Endothelial cell of umbilical vein (primary cell): Measurements from ENCODE around the gene ZMYND11. TPM values are rescaled to one million over a fixed set of nuclear protein-coding genes. Genes with fewer than 3 reads are reported as not detected.

Source experiments
- BruUV-seq: library from RNA; stranded (reverse); fragments of 400-500 nt; replicated peaks from 2 replicates; lab custom pipeline; 2021; lab: Mats Ljungman, UMichigan
- CTCF ChIA-PET: fragments of 300-600, 350-600 bp; sonication (Branson Sonifier 250); formaldehyde crosslinking; loops from one replicate; lab custom pipeline; 2021; ENCODE audit warnings: antibody characterized with exemption, inconsistent platforms; lab: Charles Lee
- POLR2A ChIA-PET: fragments of 300-600, 350-600 bp; sonication (Branson Sonifier 250); formaldehyde crosslinking; loops from one replicate; lab custom pipeline; 2021; ENCODE audit warnings: antibody characterized with exemption, inconsistent platforms; lab: Charles Lee
- DNase-seq: peaks from one replicate; pipeline ENCODE4 v3.0.0-alpha.2; 2011; ENCODE audit warnings: low read depth, low spot score
- FAIRE-seq: peaks from 2 replicates; lab custom pipeline; 2011; peaks lifted over from hg19 to GRCh38; lab: Jason Lieb, UNC
- H2AFZ ChIP-seq: 2 replicates; pipeline ENCODE4 v1.6.0; 2012; ENCODE audit warnings: low read depth, low read length, control low read depth, inconsistent platforms
- H3K27ac ChIP-seq: 2 replicates; pipeline ENCODE4 v1.5.1; 2011; ENCODE audit warnings: low read depth, mild to moderate bottlenecking, control low read depth, low read length, moderate library complexity; ENCODE audit not compliant: insufficient read depth
- H3K27me3 ChIP-seq, 2 experiments: 2 replicates each; pipeline versions ENCODE4 v1.6.0 to v1.6.1; 2011; ENCODE audit warnings: low read length in 2 of 2, mixed read lengths in 1 of 2; ENCODE audit not compliant: control insufficient read depth in 2 of 2, insufficient read depth in 2 of 2
- H3K36me3 ChIP-seq, 2 experiments: 2 replicates in 1 of 2; 3 replicates in 1 of 2; pipeline ENCODE4 v1.5.1; 2011; ENCODE audit warnings: low read length in 2 of 2, mild to moderate bottlenecking in 1 of 2, moderate library complexity in 1 of 2; ENCODE audit not compliant: control insufficient read depth in 2 of 2, insufficient read depth in 2 of 2; ENCODE audit errors: extremely low read depth in 1 of 2
- H3K4me1 ChIP-seq: 3 replicates; pipeline ENCODE4 v1.5.1; 2011; ENCODE audit warnings: mild to moderate bottlenecking, low read length; ENCODE audit not compliant: control insufficient read depth, insufficient read depth; ENCODE audit errors: extremely low read depth
- H3K4me2 ChIP-seq: 2 replicates; pipeline ENCODE4 v1.6.1; 2011; ENCODE audit warnings: low read length, control low read depth, mixed read lengths; ENCODE audit not compliant: insufficient read depth
- H3K4me3 ChIP-seq, 3 experiments: fragments of 200-600 bp in 1 of 3; sonication (generic), shearing (Covaris generic) in 1 of 3; replicated peaks in 1 of 3; 2 replicates each; pipeline ENCODE4 v1.5.1; 2011 to 2016; ENCODE audit warnings: control low read depth in 3 of 3, low read length in 3 of 3, mild to moderate bottlenecking in 2 of 3, inconsistent platforms in 1 of 3, low read depth in 1 of 3, moderate library complexity in 1 of 3; ENCODE audit not compliant: insufficient read depth in 1 of 3
- H3K79me2 ChIP-seq: 2 replicates; pipeline ENCODE4 v1.6.0; 2012; ENCODE audit warnings: low read length, inconsistent platforms; ENCODE audit not compliant: control insufficient read depth, insufficient read depth
- H3K9ac ChIP-seq: replicated peaks from 2 replicates; pipeline ENCODE3; 2011; ENCODE audit warnings: low read length, control low read depth; ENCODE audit not compliant: insufficient read depth; ENCODE audit errors: extremely low read depth
- H3K9me1 ChIP-seq: replicated peaks from 3 replicates; pipeline ENCODE4 v1.6.0; 2011; ENCODE audit warnings: mild to moderate bottlenecking, low read length; ENCODE audit not compliant: control insufficient read depth, insufficient read depth; ENCODE audit errors: extremely low read depth
- H3K9me3 ChIP-seq: replicated peaks from 2 replicates; pipeline ENCODE4 v1.5.1; 2012; ENCODE audit warnings: low read length, inconsistent platforms; ENCODE audit not compliant: control insufficient read depth, insufficient read depth
- H4K20me1 ChIP-seq: replicated peaks from 2 replicates; pipeline ENCODE3; 2011; ENCODE audit warnings: mild to moderate bottlenecking, low read length; ENCODE audit not compliant: control insufficient read depth, insufficient read depth; ENCODE audit errors: extremely low read depth
- EZH2 ChIP-seq: IDR thresholded peaks from 2 replicates; pipeline ENCODE4 v1.6.1; 2012; ENCODE audit warnings: borderline replicate concordance, low read depth, mild to moderate bottlenecking, moderate library complexity, low read length, inconsistent platforms; ENCODE audit not compliant: severe bottlenecking
- FOS ChIP-seq: IDR thresholded peaks from 2 replicates; pipeline ENCODE4 v1.6.1; 2011; ENCODE audit warnings: mild to moderate bottlenecking, low read length, moderate library complexity, borderline replicate concordance; ENCODE audit not compliant: insufficient read depth
- GATA2 ChIP-seq: IDR thresholded peaks from 2 replicates; pipeline ENCODE4 v1.7.0; 2011; ENCODE audit warnings: low read depth, mild to moderate bottlenecking, moderate library complexity, mixed read lengths, low read length; ENCODE audit not compliant: insufficient read length, insufficient read depth
- JUN ChIP-seq: IDR thresholded peaks from 2 replicates; pipeline ENCODE4 v1.6.1; 2011; ENCODE audit warnings: borderline replicate concordance, low read depth; ENCODE audit not compliant: insufficient read length, insufficient read depth
- MAX ChIP-seq: IDR thresholded peaks from 2 replicates; pipeline ENCODE4 v1.6.1; 2011; ENCODE audit not compliant: insufficient read depth, insufficient read length
- MYC ChIP-seq: IDR thresholded peaks from one replicate; pipeline ENCODE4 v1.6.1; 2011; ENCODE audit warnings: mild to moderate bottlenecking, low read depth, low read length
- POLR2A ChIP-seq: IDR thresholded peaks from 2 replicates; pipeline ENCODE4 v1.6.1; 2012; ENCODE audit warnings: low read depth, mild to moderate bottlenecking, control low read depth, low read length
- POLR2AphosphoS5 ChIP-seq: IDR thresholded peaks from 2 replicates; pipeline ENCODE4 v1.6.1; 2012; ENCODE audit warnings: low read depth, mild to moderate bottlenecking, control low read depth, low read length, moderate library complexity; ENCODE audit not compliant: insufficient read depth
- dilution Hi-C: fragments of 300-500 bp; cut with MboI; formaldehyde crosslinking; loops from one replicate; pipeline ENCODE4 v1.15.0; 2019; ENCODE audit warnings: low sequenced_read_pairs; ENCODE audit not compliant: extremely low pct_ligation_motif_present
- intact Hi-C: fragments of 100-400 bp; cut with micrococcal nuclease; formaldehyde crosslinking; loops from one replicate; pipeline ENCODE4 v1.10.0; 2022
- polyA plus RNA-seq, 4 experiments: library from polyadenylated mRNA; depleted of rRNA in 3 of 4; stranded (reverse) in 3 of 4; unstranded in 1 of 4; fragments of >200 nt; gene quantifications; 2 replicates each; pipeline versions ENCODE4 v1.2.1 to v1.2.3, GENCODE V29; 2011 to 2012; ENCODE audit warnings: missing spikeins in 1 of 4
- total RNA-seq: library from RNA; stranded (reverse); gene quantifications from 2 replicates; pipeline ENCODE4 v1.2.3, GENCODE V29; 2021
- TF ChIP-seq, protein P1 (sequence below), 2 donors: IDR thresholded peaks; 1 replicate in 1 of 2; 2 replicates in 1 of 2; pipeline ENCODE4 v1.5.1; 2011; ENCODE audit warnings: low read length in 2 of 2, mild to moderate bottlenecking in 2 of 2, moderate library complexity in 2 of 2, control low read depth in 1 of 2, inconsistent platforms in 1 of 2, low read depth in 1 of 2; ENCODE audit not compliant: insufficient read depth in 1 of 2; ENCODE audit errors: extremely low read depth in 1 of 2

Gene ZMYND11
- total and polyA plus RNA-seq, 2 donors (not counting 3 experiments of a cell fraction or from before 2014, with no cell fraction given) = 17.0 to 56.0 TPM

DNA sequence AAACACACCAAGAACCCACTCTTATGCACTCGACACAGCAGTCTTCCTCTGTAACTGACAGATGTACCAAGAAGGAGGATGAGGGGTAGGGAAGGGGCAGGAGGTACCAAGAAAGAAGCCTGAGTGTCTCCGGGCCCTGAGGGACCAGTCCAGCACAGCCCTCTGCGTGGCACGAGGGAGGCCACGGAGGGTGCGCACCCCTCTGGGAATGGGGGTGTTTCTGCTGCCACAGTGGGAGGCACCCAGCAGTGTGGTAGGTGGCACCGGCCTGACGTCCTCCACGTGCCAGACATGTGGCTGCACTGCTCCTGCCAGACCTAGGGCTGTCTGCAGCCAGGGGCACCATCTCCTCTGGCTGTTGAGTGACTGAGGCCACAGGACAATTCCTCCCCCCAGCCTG lies 154.3 kb downstream of the ZMYND11 start:
- Histone ChIP-seq H3K9me3 (no peaks in the 10 kb centered on the region), H2AFZ (no peak overlapping the region), H3K27me3 (no peaks in the 10 kb centered on the region), H3K36me3 (no peaks in the 10 kb centered on the region), H3K4me3 (no peak overlapping the region), H3K79me2 (no peaks in the 10 kb centered on the region), H4K20me1 (no peaks in the 10 kb centered on the region), H3K4me1 (no peaks in the 10 kb centered on the region), H3K4me2 (no peak overlapping the region), H3K9ac (no peak overlapping the region), H3K27ac (no peak overlapping the region), H3K9me1 (no peaks in the 10 kb centered on the region)
- ChIA-PET POLR2A (no interaction called here), CTCF (no interaction called here)
- DNase-seq (no peak), FAIRE-seq (no peak)
- intact Hi-C loops (no loop called here), dilution Hi-C loops (no loop called here)
- TF ChIP-seq EZH2 (no peak), MYC (no peak), POLR2AphosphoS5 (no peak), FOS (no peak)
- no TSS peak for BruUV-seq

GRCh38 chr10:290026-290725 lies 154.9 kb downstream of the ZMYND11 start:
- no peak overlapping the region for H3K9ac ChIP-seq
- CTCF ChIA-PET = no interaction called here

More at GRCh38 chr10:290026-290725, 154.9 kb downstream of the ZMYND11 start:
- H3K4me3 ChIP-seq = no peak overlapping the region
- H3K4me2 ChIP-seq = no peak overlapping the region
- H3K36me3 ChIP-seq = no peaks in the 10 kb centered on the region
- no peaks in the 10 kb centered on the region for H4K20me1 ChIP-seq
- dilution Hi-C loops (no loop called here), intact Hi-C loops (no loop called here)
- H3K4me1 ChIP-seq = no peaks in the 10 kb centered on the region
- no peak overlapping the region for H2AFZ ChIP-seq
- FAIRE-seq (no peak), DNase-seq (no peak)
- BruUV-seq = no TSS peak
- TF ChIP-seq GATA2 (no peak), FOS (no peak), EZH2 (no peak), POLR2A (no peak), POLR2AphosphoS5 (no peak), JUN (no peak), MAX (no peak), MYC (no peak)
- TF ChIP-seq, protein P1, sequence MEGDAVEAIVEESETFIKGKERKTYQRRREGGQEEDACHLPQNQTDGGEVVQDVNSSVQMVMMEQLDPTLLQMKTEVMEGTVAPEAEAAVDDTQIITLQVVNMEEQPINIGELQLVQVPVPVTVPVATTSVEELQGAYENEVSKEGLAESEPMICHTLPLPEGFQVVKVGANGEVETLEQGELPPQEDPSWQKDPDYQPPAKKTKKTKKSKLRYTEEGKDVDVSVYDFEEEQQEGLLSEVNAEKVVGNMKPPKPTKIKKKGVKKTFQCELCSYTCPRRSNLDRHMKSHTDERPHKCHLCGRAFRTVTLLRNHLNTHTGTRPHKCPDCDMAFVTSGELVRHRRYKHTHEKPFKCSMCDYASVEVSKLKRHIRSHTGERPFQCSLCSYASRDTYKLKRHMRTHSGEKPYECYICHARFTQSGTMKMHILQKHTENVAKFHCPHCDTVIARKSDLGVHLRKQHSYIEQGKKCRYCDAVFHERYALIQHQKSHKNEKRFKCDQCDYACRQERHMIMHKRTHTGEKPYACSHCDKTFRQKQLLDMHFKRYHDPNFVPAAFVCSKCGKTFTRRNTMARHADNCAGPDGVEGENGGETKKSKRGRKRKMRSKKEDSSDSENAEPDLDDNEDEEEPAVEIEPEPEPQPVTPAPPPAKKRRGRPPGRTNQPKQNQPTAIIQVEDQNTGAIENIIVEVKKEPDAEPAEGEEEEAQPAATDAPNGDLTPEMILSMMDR (IDR thresholded peaks at IDR 0.05; ENCODE audit: extremely low read depth in 1 of 2, insufficient read depth in 1 of 2, low read depth in 1 of 2, low read length in 2 of 2) = no peak
- H3K27ac ChIP-seq = no peak overlapping the region
- H3K9me1 ChIP-seq = no peaks in the 10 kb centered on the region
- POLR2A ChIA-PET = no interaction called here
- no peaks in the 10 kb centered on the region for H3K79me2 ChIP-seq
- no peaks in the 10 kb centered on the region for H3K9me3 ChIP-seq
- H3K27me3 ChIP-seq = no peaks in the 10 kb centered on the region
